Measurements from ENCODE around the gene CC2D2B.

- TF ChIP-seq FOXK1 (CRISPR knock-in tag; IDR thresholded peaks at IDR 0.05): no peak
- TF ChIP-seq, protein P1, sequence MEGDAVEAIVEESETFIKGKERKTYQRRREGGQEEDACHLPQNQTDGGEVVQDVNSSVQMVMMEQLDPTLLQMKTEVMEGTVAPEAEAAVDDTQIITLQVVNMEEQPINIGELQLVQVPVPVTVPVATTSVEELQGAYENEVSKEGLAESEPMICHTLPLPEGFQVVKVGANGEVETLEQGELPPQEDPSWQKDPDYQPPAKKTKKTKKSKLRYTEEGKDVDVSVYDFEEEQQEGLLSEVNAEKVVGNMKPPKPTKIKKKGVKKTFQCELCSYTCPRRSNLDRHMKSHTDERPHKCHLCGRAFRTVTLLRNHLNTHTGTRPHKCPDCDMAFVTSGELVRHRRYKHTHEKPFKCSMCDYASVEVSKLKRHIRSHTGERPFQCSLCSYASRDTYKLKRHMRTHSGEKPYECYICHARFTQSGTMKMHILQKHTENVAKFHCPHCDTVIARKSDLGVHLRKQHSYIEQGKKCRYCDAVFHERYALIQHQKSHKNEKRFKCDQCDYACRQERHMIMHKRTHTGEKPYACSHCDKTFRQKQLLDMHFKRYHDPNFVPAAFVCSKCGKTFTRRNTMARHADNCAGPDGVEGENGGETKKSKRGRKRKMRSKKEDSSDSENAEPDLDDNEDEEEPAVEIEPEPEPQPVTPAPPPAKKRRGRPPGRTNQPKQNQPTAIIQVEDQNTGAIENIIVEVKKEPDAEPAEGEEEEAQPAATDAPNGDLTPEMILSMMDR (IDR thresholded peaks at IDR 0.05): peak; percentile 32; the same call in 1 of the 2 replicates
These were observed 42.6 kb upstream of the CC2D2B start for GRCh38 chr10:95864906-95865813.

Data from WTC11 (cell line).